Gastroesophageal sphincter (tissue), 3 donors: ENCODE measurements around the gene FBXW8.

Experiments used
- CTCF ChIP-seq, 4 experiments: fragments of 200-600 bp in 2 of 4; fragments of 450-650 bp in 2 of 4; sonication (generic) in 1 of 4; IDR thresholded peaks; one replicate each; pipeline ENCODE4 v1.5.1; 2017 to 2019; ENCODE audit warnings: antibody characterized with exemption in 4 of 4, mild to moderate bottlenecking in 2 of 4, moderate library complexity in 2 of 4
- EP300 ChIP-seq: sonication (generic); formaldehyde crosslinking; IDR thresholded peaks from one replicate; pipeline ENCODE4 v1.6.1; 2017; ENCODE audit warnings: antibody characterized with exemption, mild to moderate bottlenecking
- POLR2A ChIP-seq, 2 donors: fragments of 450-650 bp; IDR thresholded peaks; one replicate each; pipeline ENCODE4 v1.6.1; 2017; ENCODE audit warnings: antibody characterized with exemption in 2 of 2, mild to moderate bottlenecking in 2 of 2, moderate library complexity in 1 of 2

- no peak for TF ChIP-seq CTCF (IDR thresholded peaks at IDR 0.05)
- no peak for TF ChIP-seq POLR2A (IDR thresholded peaks at IDR 0.05)
- TF ChIP-seq EP300 = no peak
Observed at GRCh38 chr12:116943419-116944372, 32.9 kb downstream of the FBXW8 start.
